ENCODE data around the gene SLC23A1.
"Not testable (repeated sequence)": the region's sequence is repeated elsewhere in the genome, so short reads cannot be mapped to it uniquely, and the experiment has no call there.

SLC23A1 gene

GRCh38 chr5:139371482-139372435 is 11.3 kb downstream of the SLC23A1 start:
- no peak for FAIRE-seq
- no peak for DNase-seq (ENCODE audit: low spot score)

- no peak for FAIRE-seq
- DNase-seq (ENCODE audit: low spot score): no peak
Measured at GRCh38 chr5:139369181-139369580, 13.9 kb downstream of the SLC23A1 start.

GRCh38 chr5:139368613-139369012 is 14.5 kb downstream of the SLC23A1 start:
- no peak for FAIRE-seq
- no peak for DNase-seq (ENCODE audit: low spot score)

GRCh38 chr5:139364466-139364865 is 18.6 kb downstream of the SLC23A1 start:
- DNase-seq (ENCODE audit: low spot score): no peak
- no peak for FAIRE-seq

GRCh38 chr5:139363937-139364336 is 19.2 kb downstream of the SLC23A1 start:
- no peak for FAIRE-seq
- DNase-seq (ENCODE audit: low spot score): no peak

- FAIRE-seq (no peak), DNase-seq (ENCODE audit: low spot score) (no peak)
Measured at GRCh38 chr5:139361835-139362429, 21.2 kb downstream of the SLC23A1 start.

- DNase-seq (ENCODE audit: low spot score): no peak
- no peak for FAIRE-seq
Measured at GRCh38 chr5:139360384-139360783, 22.7 kb downstream of the SLC23A1 start.

GRCh38 chr5:139358064-139358463 is 25.0 kb downstream of the SLC23A1 start:
- DNase-seq (ENCODE audit: low spot score): no peak
- FAIRE-seq: no peak

GRCh38 chr5:139355900-139356299 is 27.2 kb downstream of the SLC23A1 start:
- not testable (repeated sequence) for FAIRE-seq

GRCh38 chr5:139354186-139354585 is 28.9 kb downstream of the SLC23A1 start:
- FAIRE-seq (no peak), DNase-seq (ENCODE audit: low spot score) (no peak)

More at GRCh38 chr5:139355900-139356299, 27.2 kb downstream of the SLC23A1 start:
- DNase-seq (ENCODE audit: low spot score): not testable (repeated sequence)

- DNase-seq (ENCODE audit: low spot score); FAIRE-seq: not testable (repeated sequence)
Measured at GRCh38 chr5:139347863-139348262, 35.2 kb downstream of the SLC23A1 start.

- FAIRE-seq; DNase-seq (ENCODE audit: low spot score): not testable (repeated sequence)
Measured at GRCh38 chr5:139345442-139345841, 37.7 kb downstream of the SLC23A1 start.

GRCh38 chr5:139344177-139344576 is 38.9 kb downstream of the SLC23A1 start:
- FAIRE-seq (no peak), DNase-seq (ENCODE audit: low spot score) (no peak)

- no peak for DNase-seq (ENCODE audit: low spot score)
- FAIRE-seq: no peak
Measured at GRCh38 chr5:139343476-139343875, 39.6 kb downstream of the SLC23A1 start.

- DNase-seq (ENCODE audit: low spot score) (no peak), FAIRE-seq (no peak)
Measured at GRCh38 chr5:139342423-139342723, 40.7 kb downstream of the SLC23A1 start.

- FAIRE-seq: peak; percentile 82
- DNase-seq (ENCODE audit: low spot score): peak; percentile 94
Measured at GRCh38 chr5:139341689-139342422, 41.2 kb downstream of the SLC23A1 start, which contains the start of gene PAIP2. PAIP2 (plus strand) TSS chr5:139341854; CDS start chr5:139363785, 21,931 bp downstream.

- no peak for FAIRE-seq
Measured at GRCh38 chr5:139341187-139341688, 41.9 kb downstream of the SLC23A1 start.

GRCh38 chr5:139340051-139340450 is 43.0 kb downstream of the SLC23A1 start:
- DNase-seq (ENCODE audit: low spot score) (no peak), FAIRE-seq (no peak)

More at GRCh38 chr5:139341187-139341688, 41.9 kb downstream of the SLC23A1 start:
- DNase-seq (ENCODE audit: low spot score): no peak

- no peak for DNase-seq (ENCODE audit: low spot score)
- no peak for FAIRE-seq
Measured at GRCh38 chr5:139335811-139336210, 47.3 kb downstream of the SLC23A1 start.

Measured in RCC 7860 (cell line).